Loucy (cell line): ENCODE data around the gene LTBP4.

Experiments
- EZH2phosphoT487 ChIP-seq: fragments of 200-600 bp; IDR thresholded peaks from 2 replicates; pipeline ENCODE4 v1.6.1; 2018; ENCODE audit warnings: antibody characterized with exemption, mild to moderate bottlenecking, moderate library complexity, borderline replicate concordance
- TF ChIP-seq, protein P1 (sequence below): fragments of 200-600 bp; sonication (generic); conservative IDR thresholded peaks from 2 replicates; pipeline ENCODE4 v1.5.1; 2014; ENCODE audit warnings: mild to moderate bottlenecking, antibody characterized with exemption, low read length

DNA sequence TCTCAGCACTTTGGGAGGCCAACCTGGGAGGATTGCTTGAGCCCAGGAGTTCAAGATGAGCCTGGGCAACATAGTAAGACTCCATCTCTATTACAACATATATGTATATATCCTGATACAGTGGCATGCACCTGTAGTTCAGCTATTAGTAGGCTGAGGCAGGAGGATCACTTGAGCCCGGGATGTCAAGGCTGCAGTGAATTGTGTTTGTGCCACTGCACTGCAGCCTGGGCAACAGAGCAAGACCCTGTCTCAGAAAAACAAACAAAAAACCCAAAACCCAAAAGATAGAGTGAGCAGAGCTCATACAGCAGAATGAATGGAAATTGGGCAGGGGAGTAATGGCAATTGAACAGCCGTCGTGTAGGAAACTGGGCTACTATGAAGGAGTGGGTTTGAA, 41.8 kb upstream of the LTBP4 start:
- TF ChIP-seq, protein P1, sequence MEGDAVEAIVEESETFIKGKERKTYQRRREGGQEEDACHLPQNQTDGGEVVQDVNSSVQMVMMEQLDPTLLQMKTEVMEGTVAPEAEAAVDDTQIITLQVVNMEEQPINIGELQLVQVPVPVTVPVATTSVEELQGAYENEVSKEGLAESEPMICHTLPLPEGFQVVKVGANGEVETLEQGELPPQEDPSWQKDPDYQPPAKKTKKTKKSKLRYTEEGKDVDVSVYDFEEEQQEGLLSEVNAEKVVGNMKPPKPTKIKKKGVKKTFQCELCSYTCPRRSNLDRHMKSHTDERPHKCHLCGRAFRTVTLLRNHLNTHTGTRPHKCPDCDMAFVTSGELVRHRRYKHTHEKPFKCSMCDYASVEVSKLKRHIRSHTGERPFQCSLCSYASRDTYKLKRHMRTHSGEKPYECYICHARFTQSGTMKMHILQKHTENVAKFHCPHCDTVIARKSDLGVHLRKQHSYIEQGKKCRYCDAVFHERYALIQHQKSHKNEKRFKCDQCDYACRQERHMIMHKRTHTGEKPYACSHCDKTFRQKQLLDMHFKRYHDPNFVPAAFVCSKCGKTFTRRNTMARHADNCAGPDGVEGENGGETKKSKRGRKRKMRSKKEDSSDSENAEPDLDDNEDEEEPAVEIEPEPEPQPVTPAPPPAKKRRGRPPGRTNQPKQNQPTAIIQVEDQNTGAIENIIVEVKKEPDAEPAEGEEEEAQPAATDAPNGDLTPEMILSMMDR, result no peak
- no peak for TF ChIP-seq EZH2phosphoT487
